ENCODE results near the gene CCDC13. TPM values are rescaled to one million over a fixed set of nuclear protein-coding genes. Genes with fewer than 3 reads are reported as not detected.

CCDC13 gene
- total RNA-seq, 1 donor from 2014 or later = 0.33 TPM

GRCh38 chr3:42731476-42732195 lies 41.4 kb downstream of the CCDC13 start:
- H3K36me3 ChIP-seq (ENCODE audit: control insufficient read depth, insufficient read depth, low read length) = no peaks in the 10 kb centered on the region
- TF ChIP-seq CTCF (IDR thresholded peaks at IDR 0.05; ENCODE audit: insufficient read depth, low read length, poor library complexity, severe bottlenecking) = no peak
- H3K4me3 ChIP-seq (ENCODE audit: low read depth, low read length) = no peak overlapping the region
- DNase-seq (ENCODE audit: low read depth) = no peak
- H3K27me3 ChIP-seq (ENCODE audit: control insufficient read depth, insufficient read depth, low read length) = peaks cover 7% of the 10 kb centered on the region

- H3K4me3 ChIP-seq (ENCODE audit: low read depth, low read length) = no peak overlapping the region
- DNase-seq (ENCODE audit: low read depth) = no peak
- no peak for TF ChIP-seq CTCF (IDR thresholded peaks at IDR 0.05; ENCODE audit: insufficient read depth, low read length, poor library complexity, severe bottlenecking)
- peaks cover 7% of the 10 kb centered on the region for H3K27me3 ChIP-seq (ENCODE audit: control insufficient read depth, insufficient read depth, low read length)
- no peaks in the 10 kb centered on the region for H3K36me3 ChIP-seq (ENCODE audit: control insufficient read depth, insufficient read depth, low read length)
Observed at GRCh38 chr3:42730706-42731420, 42.2 kb downstream of the CCDC13 start.

- DNase-seq (ENCODE audit: low read depth) = no peak
- no peaks in the 10 kb centered on the region for H3K36me3 ChIP-seq (ENCODE audit: control insufficient read depth, insufficient read depth, low read length)
- no peak for TF ChIP-seq CTCF (IDR thresholded peaks at IDR 0.05; ENCODE audit: insufficient read depth, low read length, poor library complexity, severe bottlenecking)
- H3K27me3 ChIP-seq (ENCODE audit: control insufficient read depth, insufficient read depth, low read length) = peaks cover 7% of the 10 kb centered on the region
- H3K4me3 ChIP-seq (ENCODE audit: low read depth, low read length) = no peak overlapping the region
Observed at GRCh38 chr3:42730294-42730693, 42.8 kb downstream of the CCDC13 start.

GRCh38 chr3:42729404-42730145 lies 43.5 kb downstream of the CCDC13 start:
- DNase-seq (ENCODE audit: low read depth) = no peak
- TF ChIP-seq CTCF (IDR thresholded peaks at IDR 0.05; ENCODE audit: insufficient read depth, low read length, poor library complexity, severe bottlenecking) = no peak
- H3K27me3 ChIP-seq (ENCODE audit: control insufficient read depth, insufficient read depth, low read length) = peaks cover 7% of the 10 kb centered on the region
- no peak overlapping the region for H3K4me3 ChIP-seq (ENCODE audit: low read depth, low read length)
- H3K36me3 ChIP-seq (ENCODE audit: control insufficient read depth, insufficient read depth, low read length) = no peaks in the 10 kb centered on the region

- no peaks in the 10 kb centered on the region for H3K36me3 ChIP-seq (ENCODE audit: control insufficient read depth, insufficient read depth, low read length)
- no peak for DNase-seq (ENCODE audit: low read depth)
- TF ChIP-seq CTCF (IDR thresholded peaks at IDR 0.05; ENCODE audit: insufficient read depth, low read length, poor library complexity, severe bottlenecking) = no peak
- H3K27me3 ChIP-seq (ENCODE audit: control insufficient read depth, insufficient read depth, low read length) = peaks cover 7% of the 10 kb centered on the region
- H3K4me3 ChIP-seq (ENCODE audit: low read depth, low read length) = no peak overlapping the region
Observed at GRCh38 chr3:42728668-42729364, 44.2 kb downstream of the CCDC13 start.

Data from kidney epithelial cell (primary cell).